PFSK-1 (cell line): ENCODE data around the gene FAF1.

Experiments used
- TAF1 ChIP-seq: IDR thresholded peaks from 2 replicates; pipeline ENCODE4 v1.6.1; 2012; ENCODE audit warnings: low read length, control low read depth, borderline replicate concordance; ENCODE audit not compliant: insufficient read depth
- TF ChIP-seq, protein P1 (sequence below), 2 experiments: IDR thresholded peaks; 2 replicates each; pipeline versions ENCODE4 v1.6.1 to v1.8.0; 2011 to 2012; ENCODE audit warnings: low read depth in 2 of 2, low read length in 2 of 2, control low read depth in 1 of 2, inconsistent platforms in 1 of 2, mild to moderate bottlenecking in 1 of 2, moderate library complexity in 1 of 2; ENCODE audit not compliant: insufficient read depth in 1 of 2

DNA sequence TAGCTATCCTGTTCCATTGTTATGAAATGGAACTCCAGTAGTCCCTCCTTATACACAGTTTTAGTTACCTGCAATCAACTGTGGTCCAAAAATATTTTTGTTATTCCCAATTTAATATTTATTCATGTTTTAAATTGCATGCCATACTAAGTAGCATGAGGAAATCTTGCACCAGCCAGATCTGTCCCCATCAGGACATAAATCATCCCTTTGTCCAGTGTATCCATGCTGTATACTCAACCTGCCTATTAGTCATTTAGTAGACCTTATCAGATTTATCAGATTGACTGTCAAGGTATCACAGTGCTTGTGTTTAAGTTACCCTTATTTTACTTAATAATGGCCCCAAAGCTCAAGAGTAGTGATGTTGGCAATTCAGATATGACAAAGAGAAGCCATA lies 328.9 kb downstream of the FAF1 start:
- TF ChIP-seq TAF1 = no peak
- TF ChIP-seq, protein P1, sequence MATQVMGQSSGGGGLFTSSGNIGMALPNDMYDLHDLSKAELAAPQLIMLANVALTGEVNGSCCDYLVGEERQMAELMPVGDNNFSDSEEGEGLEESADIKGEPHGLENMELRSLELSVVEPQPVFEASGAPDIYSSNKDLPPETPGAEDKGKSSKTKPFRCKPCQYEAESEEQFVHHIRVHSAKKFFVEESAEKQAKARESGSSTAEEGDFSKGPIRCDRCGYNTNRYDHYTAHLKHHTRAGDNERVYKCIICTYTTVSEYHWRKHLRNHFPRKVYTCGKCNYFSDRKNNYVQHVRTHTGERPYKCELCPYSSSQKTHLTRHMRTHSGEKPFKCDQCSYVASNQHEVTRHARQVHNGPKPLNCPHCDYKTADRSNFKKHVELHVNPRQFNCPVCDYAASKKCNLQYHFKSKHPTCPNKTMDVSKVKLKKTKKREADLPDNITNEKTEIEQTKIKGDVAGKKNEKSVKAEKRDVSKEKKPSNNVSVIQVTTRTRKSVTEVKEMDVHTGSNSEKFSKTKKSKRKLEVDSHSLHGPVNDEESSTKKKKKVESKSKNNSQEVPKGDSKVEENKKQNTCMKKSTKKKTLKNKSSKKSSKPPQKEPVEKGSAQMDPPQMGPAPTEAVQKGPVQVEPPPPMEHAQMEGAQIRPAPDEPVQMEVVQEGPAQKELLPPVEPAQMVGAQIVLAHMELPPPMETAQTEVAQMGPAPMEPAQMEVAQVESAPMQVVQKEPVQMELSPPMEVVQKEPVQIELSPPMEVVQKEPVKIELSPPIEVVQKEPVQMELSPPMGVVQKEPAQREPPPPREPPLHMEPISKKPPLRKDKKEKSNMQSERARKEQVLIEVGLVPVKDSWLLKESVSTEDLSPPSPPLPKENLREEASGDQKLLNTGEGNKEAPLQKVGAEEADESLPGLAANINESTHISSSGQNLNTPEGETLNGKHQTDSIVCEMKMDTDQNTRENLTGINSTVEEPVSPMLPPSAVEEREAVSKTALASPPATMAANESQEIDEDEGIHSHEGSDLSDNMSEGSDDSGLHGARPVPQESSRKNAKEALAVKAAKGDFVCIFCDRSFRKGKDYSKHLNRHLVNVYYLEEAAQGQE (IDR thresholded peaks at IDR 0.05; ENCODE audit: insufficient read depth in 1 of 2, low read depth in 2 of 2, low read length in 2 of 2) = no peak
